ENCODE data around the gene PRKCA. TPM values are rescaled to one million over a fixed set of nuclear protein-coding genes. Genes with fewer than 3 reads are reported as not detected.
"Not testable (repeated sequence)": the region's sequence is repeated elsewhere in the genome, so short reads cannot be mapped to it uniquely, and the experiment has no call there.

Gene PRKCA
- total RNA-seq, 2 experiments from 2014 or later, result 75.1 to 78.5 TPM

- Mint-ChIP-seq H3K4me1 (ENCODE audit: low read depth) (peaks cover 79% of the 10 kb centered on the region), H3K36me3 (peaks cover 26% of the 10 kb centered on the region), H3K9me3 (no peaks in the 10 kb centered on the region), H3K27me3 (no peaks in the 10 kb centered on the region), H3K4me3 (peak overlapping the region; percentile 70), H3K27ac (peak overlapping the region; percentile 92)
- ChIA-PET POLR2A (interaction anchor here (0.7 to 1.1 kb wide), 4 partner anchors 14 to 194 kb away, joined by 3 read pairs; no protein-coding TSS in a partner anchor), CTCF (interaction anchor here (0.9 to 1.4 kb wide), 3 partner anchors 14 to 235 kb away, joined by 3 to 4 read pairs (median 3); no protein-coding TSS in a partner anchor)
- DNase-seq, result peak; percentile 36
- intact Hi-C loops (cut with micrococcal nuclease), result loop anchor here (1.0 to 2.0 kb wide), 4 partner anchors 18 to 68 kb away; no protein-coding TSS in a partner anchor
Observed at GRCh38 chr17:66331038-66331816, 28.8 kb downstream of the PRKCA start.

- Mint-ChIP-seq H3K9me3 (no peaks in the 10 kb centered on the region), H3K4me1 (ENCODE audit: low read depth) (peaks cover 79% of the 10 kb centered on the region), H3K36me3 (peaks cover 16% of the 10 kb centered on the region), H3K27me3 (no peaks in the 10 kb centered on the region), H3K27ac (no peak overlapping the region), H3K4me3 (no peak overlapping the region)
- intact Hi-C loops (cut with micrococcal nuclease), result no loop called here
- DNase-seq, result no peak
- CTCF ChIA-PET, result no interaction called here
- POLR2A ChIA-PET, result no interaction called here
Observed at GRCh38 chr17:66335797-66336196, 33.4 kb downstream of the PRKCA start.

- no peaks in the 10 kb centered on the region for H3K27me3 Mint-ChIP-seq
- peak; percentile 56 for DNase-seq
- H3K27ac Mint-ChIP-seq, result peak overlapping the region; percentile 44
- H3K9me3 Mint-ChIP-seq, result no peaks in the 10 kb centered on the region
- ChIA-PET POLR2A (no interaction called here), CTCF (interaction anchor here (0.6 to 0.9 kb wide), 3 partner anchors 12 to 366 kb away, joined by 3 to 4 read pairs (median 3); no protein-coding TSS in a partner anchor)
- H3K4me3 Mint-ChIP-seq, result no peak overlapping the region
- peaks cover 73% of the 10 kb centered on the region for H3K4me1 Mint-ChIP-seq (ENCODE audit: low read depth)
- intact Hi-C loops (cut with micrococcal nuclease), result no loop called here
- H3K36me3 Mint-ChIP-seq, result peaks cover 16% of the 10 kb centered on the region
Observed at GRCh38 chr17:66337268-66337667, 34.9 kb downstream of the PRKCA start.

- Mint-ChIP-seq H3K4me1 (ENCODE audit: low read depth) (peaks cover 73% of the 10 kb centered on the region), H3K4me3 (no peak overlapping the region), H3K9me3 (no peaks in the 10 kb centered on the region), H3K27me3 (no peaks in the 10 kb centered on the region), H3K27ac (peak overlapping the region; percentile 72), H3K36me3 (peaks cover 16% of the 10 kb centered on the region)
- intact Hi-C loops (cut with micrococcal nuclease), result no loop called here
- DNase-seq, result no peak
- POLR2A ChIA-PET, result no interaction called here
- CTCF ChIA-PET, result interaction anchor here (0.6 to 1.1 kb wide), 4 partner anchors 8 to 62 kb away, joined by 3 read pairs; no protein-coding TSS in a partner anchor
Observed at GRCh38 chr17:66337866-66338485, 35.6 kb downstream of the PRKCA start.

- H3K27ac Mint-ChIP-seq, result no peak overlapping the region
- intact Hi-C loops (cut with micrococcal nuclease), result no loop called here
- no peak overlapping the region for H3K4me3 Mint-ChIP-seq
- ChIA-PET POLR2A (no interaction called here), CTCF (interaction anchor here (0.6 to 1.0 kb wide), 2 partner anchors 9 to 965 kb away, joined by 3 read pairs; no protein-coding TSS in a partner anchor)
- no peak for DNase-seq
- H3K9me3 Mint-ChIP-seq, result no peaks in the 10 kb centered on the region
- H3K36me3 Mint-ChIP-seq, result peaks cover 16% of the 10 kb centered on the region
- peaks cover 75% of the 10 kb centered on the region for H3K4me1 Mint-ChIP-seq (ENCODE audit: low read depth)
- no peaks in the 10 kb centered on the region for H3K27me3 Mint-ChIP-seq
Observed at GRCh38 chr17:66338937-66339336, 36.5 kb downstream of the PRKCA start.

GRCh38 chr17:66339561-66339960, 37.1 kb downstream of the PRKCA start:
- DNase-seq, result no peak
- Mint-ChIP-seq H3K9me3 (no peaks in the 10 kb centered on the region), H3K27me3 (no peaks in the 10 kb centered on the region), H3K36me3 (peaks cover 14% of the 10 kb centered on the region), H3K4me1 (ENCODE audit: low read depth) (peaks cover 74% of the 10 kb centered on the region), H3K27ac (no peak overlapping the region), H3K4me3 (no peak overlapping the region)
- POLR2A ChIA-PET, result interaction anchor here (0.5 kb wide), 1 partner anchor 8 kb away, joined by 4 read pairs; no protein-coding TSS in a partner anchor
- CTCF ChIA-PET, result no interaction called here
- intact Hi-C loops (cut with micrococcal nuclease), result no loop called here

- no peaks in the 10 kb centered on the region for H3K27me3 Mint-ChIP-seq
- no peaks in the 10 kb centered on the region for H3K9me3 Mint-ChIP-seq
- H3K27ac Mint-ChIP-seq, result no peak overlapping the region
- H3K4me1 Mint-ChIP-seq (ENCODE audit: low read depth), result peaks cover 72% of the 10 kb centered on the region
- H3K4me3 Mint-ChIP-seq, result no peak overlapping the region
- H3K36me3 Mint-ChIP-seq, result peaks cover 10% of the 10 kb centered on the region
- no peak for DNase-seq
- ChIA-PET POLR2A (no interaction called here), CTCF (no interaction called here)
- intact Hi-C loops (cut with micrococcal nuclease), result no loop called here
Observed at GRCh38 chr17:66340720-66341119, 38.3 kb downstream of the PRKCA start.

- ChIA-PET POLR2A (interaction anchor here (0.6 kb wide), 1 partner anchor 17 kb away, joined by 3 read pairs; no protein-coding TSS in a partner anchor), CTCF (no interaction called here)
- peaks cover 66% of the 10 kb centered on the region for H3K4me1 Mint-ChIP-seq (ENCODE audit: low read depth)
- no peak overlapping the region for H3K4me3 Mint-ChIP-seq
- intact Hi-C loops (cut with micrococcal nuclease), result no loop called here
- H3K36me3 Mint-ChIP-seq, result peaks cover 6% of the 10 kb centered on the region
- no peak overlapping the region for H3K27ac Mint-ChIP-seq
- H3K27me3 Mint-ChIP-seq, result no peaks in the 10 kb centered on the region
- H3K9me3 Mint-ChIP-seq, result no peaks in the 10 kb centered on the region
- DNase-seq, result no peak
Observed at GRCh38 chr17:66341462-66341861, 39.0 kb downstream of the PRKCA start.

- DNase-seq; intact Hi-C loops (cut with micrococcal nuclease); H3K27ac Mint-ChIP-seq; POLR2A ChIA-PET; H3K4me3 Mint-ChIP-seq; H3K9me3 Mint-ChIP-seq; CTCF ChIA-PET; H3K36me3 Mint-ChIP-seq; H3K27me3 Mint-ChIP-seq: not testable (repeated sequence)
- H3K4me1 Mint-ChIP-seq (ENCODE audit: low read depth), result peaks cover 61% of the 10 kb centered on the region
Observed at GRCh38 chr17:66342263-66342662, 39.9 kb downstream of the PRKCA start.

GRCh38 chr17:66343531-66344078, 41.2 kb downstream of the PRKCA start:
- Mint-ChIP-seq H3K27me3 (no peaks in the 10 kb centered on the region), H3K4me3 (no peak overlapping the region), H3K4me1 (ENCODE audit: low read depth) (peaks cover 63% of the 10 kb centered on the region), H3K36me3 (peaks cover 6% of the 10 kb centered on the region), H3K9me3 (no peaks in the 10 kb centered on the region), H3K27ac (no peak overlapping the region)
- intact Hi-C loops (cut with micrococcal nuclease), result no loop called here
- ChIA-PET POLR2A (no interaction called here), CTCF (no interaction called here)
- DNase-seq, result no peak

- Mint-ChIP-seq H3K4me3 (no peak overlapping the region), H3K36me3 (peaks cover 6% of the 10 kb centered on the region), H3K4me1 (ENCODE audit: low read depth) (peaks cover 63% of the 10 kb centered on the region), H3K27ac (no peak overlapping the region), H3K9me3 (no peaks in the 10 kb centered on the region), H3K27me3 (no peaks in the 10 kb centered on the region)
- ChIA-PET POLR2A (no interaction called here), CTCF (no interaction called here)
- no peak for DNase-seq
- intact Hi-C loops (cut with micrococcal nuclease), result no loop called here
Observed at GRCh38 chr17:66344473-66344872, 42.1 kb downstream of the PRKCA start.

- CTCF ChIA-PET, result no interaction called here
- no peaks in the 10 kb centered on the region for H3K27me3 Mint-ChIP-seq
- no peak overlapping the region for H3K4me3 Mint-ChIP-seq
- H3K36me3 Mint-ChIP-seq, result peaks cover 2% of the 10 kb centered on the region
- peaks cover 63% of the 10 kb centered on the region for H3K4me1 Mint-ChIP-seq (ENCODE audit: low read depth)
- POLR2A ChIA-PET, result no interaction called here
- intact Hi-C loops (cut with micrococcal nuclease), result loop anchor here (5.0 kb wide), 1 partner anchor 33 kb away; no protein-coding TSS in a partner anchor
- no peak overlapping the region for H3K27ac Mint-ChIP-seq
- no peak for DNase-seq
- no peaks in the 10 kb centered on the region for H3K9me3 Mint-ChIP-seq
Observed at GRCh38 chr17:66345264-66345663, 42.9 kb downstream of the PRKCA start.
